ENCODE data around the gene RBPJ.

Gene RBPJ

DNA sequence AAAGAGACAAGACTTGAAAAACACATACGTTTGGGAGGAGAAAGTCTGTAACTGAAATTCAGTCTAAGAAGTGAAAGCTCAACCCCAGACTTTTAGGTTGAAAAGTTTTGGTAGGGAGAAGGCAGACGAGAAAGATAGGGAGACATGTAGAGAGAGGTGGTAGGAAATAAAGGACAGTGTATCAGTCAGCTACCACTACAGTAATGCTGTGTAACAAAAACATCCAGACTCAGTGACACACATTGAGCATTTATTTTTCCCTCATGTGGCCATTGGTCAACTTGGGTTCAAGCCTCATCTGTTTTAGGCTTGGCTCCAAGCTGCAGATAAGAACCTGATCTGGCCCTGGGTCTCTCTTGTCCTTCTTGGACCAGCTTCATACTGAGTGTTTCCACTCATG is 142.6 kb downstream of the RBPJ start:
- no peak for DNase-seq

DNA sequence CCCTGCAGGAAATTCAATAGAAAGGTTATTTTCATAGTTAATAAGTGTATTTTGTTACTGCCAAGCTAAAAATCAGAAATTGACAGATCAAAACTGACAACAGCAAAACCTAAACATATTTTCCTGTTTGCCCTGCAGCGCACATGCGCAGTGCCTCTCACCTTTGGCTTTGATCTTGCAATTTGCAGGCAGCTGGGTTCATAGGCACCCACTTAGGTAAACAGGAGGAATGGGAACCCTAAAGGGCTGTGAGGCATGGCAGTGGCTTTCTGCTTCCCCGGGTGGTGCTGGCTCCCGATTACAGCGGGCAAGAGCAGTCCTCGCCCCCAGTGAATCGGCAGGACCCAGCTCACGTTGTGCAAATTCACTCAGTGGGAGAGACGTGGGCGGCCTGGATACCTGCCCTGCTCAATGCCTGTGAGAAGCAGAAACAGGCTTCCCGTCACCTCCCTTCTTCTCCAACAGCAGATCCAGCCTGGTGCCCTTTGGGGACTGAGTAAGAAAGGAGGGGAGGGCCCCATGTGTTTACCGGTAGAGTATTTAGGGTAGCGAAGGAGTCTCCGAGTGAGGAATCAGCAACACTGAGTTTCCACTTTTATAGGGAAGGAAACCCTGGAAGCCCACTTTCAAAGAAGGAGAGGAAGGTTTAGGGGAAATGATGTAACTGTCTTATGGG is 143.7 kb downstream of the RBPJ start:
- DNase-seq, result no peak

DNA sequence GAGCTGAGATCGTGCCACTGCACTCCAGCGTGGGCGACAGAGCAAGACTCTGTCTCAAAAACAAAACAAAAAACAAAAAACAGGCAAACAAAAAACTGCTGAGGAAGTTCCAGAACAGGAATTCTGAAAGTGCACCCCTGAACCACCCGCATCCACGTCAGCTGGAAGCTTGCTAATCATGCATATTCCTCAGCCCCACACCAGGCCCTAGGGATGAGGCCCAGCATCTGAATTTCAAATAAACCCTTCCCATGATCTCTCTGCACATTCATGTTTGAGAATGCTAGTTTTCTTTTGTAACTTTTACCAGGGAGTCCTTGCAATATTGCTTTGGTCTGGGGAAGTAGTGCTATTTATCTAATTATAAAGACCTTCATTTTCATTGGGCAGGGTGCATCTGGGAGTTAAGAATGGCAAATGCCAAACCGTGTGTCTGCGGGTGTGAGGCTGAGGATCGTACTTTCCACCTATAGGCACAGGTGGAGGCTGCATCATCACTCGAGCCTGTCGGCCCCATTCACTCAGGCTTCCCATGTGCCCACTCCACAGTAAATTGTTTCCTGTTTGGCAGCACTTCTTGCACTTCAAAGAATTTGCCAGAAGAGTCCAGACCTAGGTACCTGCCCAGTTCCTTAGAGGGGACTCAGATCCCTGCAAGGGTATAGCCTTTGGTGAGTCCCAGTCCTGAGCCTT is 145.9 kb downstream of the RBPJ start:
- DNase-seq, result no peak

DNA sequence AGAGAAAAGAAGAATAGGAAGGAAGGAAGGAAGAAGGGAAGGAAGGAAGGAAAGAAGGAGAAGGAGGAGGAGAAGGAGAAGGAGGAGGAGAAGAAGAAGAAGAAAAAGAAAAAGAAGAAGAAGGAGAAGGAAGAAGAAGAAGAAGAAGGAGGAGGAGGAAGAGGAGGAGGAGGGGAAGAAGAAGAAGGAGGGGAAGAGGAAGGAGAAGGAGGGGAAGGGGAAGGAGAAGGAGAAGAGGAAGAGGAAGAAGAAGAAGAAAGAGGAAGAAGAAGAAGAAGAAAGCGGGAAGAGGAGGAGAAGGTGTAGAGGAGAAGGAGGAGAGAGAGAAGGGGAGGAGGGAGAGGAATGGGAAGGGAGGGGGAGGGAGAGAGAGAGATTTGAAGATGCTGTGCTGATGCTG is 146.9 kb downstream of the RBPJ start:
- no peak for DNase-seq

DNA sequence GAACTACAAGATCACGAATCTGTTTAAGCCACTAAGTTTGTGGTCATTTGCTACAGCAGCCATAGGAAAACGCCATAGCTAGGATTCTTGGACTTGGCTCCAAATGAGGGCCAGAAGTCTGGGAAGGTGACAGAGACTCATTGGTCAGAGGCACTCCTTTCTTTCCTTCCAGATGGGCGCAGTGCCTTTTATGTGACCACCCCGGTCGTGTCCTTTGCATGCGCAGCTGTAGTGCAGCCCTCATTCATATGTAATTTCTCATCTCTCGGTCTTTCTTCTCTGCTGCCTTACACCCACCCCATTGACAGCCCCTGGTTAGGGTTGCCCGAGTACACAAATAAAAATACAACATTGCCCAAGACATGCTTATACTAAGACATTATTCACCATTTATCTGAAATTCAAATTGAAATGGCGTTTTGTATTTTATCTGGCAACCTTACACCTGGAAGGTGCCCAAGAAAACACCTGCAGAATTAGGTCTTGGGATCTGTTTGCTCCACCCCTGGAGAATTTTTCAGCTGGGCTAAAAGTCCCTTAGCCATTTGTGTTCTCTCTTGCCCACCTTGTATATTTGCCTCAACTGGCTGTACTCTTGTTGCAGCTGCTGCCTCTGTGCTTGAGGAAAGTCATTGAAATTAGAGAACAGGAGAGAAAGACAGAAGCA is 147.6 kb downstream of the RBPJ start:
- no peak for DNase-seq

DNA sequence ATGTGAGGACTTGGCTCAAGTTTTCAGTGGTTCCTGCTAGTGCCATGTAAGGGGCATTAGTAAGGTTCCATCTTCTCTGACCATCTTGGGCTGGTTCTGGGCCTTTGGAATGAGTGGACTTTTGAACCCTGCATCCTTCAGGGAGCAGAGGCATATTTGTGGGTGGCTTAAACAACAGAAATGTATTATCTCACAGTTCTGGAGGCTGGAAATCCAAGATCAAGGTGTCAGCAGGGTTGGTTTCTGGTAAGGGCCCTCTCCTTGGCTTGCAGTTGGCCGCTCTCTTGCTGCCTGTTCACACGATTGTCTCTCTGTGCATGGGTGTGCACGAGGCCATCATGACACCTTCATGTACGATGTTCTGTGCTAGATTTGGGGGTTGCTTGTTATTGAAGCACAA is 148.2 kb downstream of the RBPJ start:
- no peak for DNase-seq

DNA sequence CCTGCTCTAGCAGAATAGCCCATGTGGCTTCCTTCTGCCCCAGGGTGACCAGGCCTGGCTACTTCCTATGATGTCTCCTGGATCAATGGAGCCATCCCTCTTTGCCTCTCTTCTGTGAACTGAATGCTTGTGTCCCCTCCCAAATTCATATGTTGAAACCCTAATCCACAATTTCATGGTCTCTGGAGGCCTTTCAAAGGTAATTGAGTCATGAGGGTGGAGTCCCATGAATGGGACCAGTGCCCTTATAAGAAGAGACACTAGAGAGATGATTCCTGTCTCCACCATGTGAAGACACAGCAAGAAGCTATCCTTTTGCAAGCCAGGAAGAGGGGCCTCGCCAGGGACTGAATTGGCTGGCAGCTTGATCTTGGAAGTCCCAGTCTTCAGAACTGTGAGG is 151.1 kb downstream of the RBPJ start:
- DNase-seq, result no peak

DNA sequence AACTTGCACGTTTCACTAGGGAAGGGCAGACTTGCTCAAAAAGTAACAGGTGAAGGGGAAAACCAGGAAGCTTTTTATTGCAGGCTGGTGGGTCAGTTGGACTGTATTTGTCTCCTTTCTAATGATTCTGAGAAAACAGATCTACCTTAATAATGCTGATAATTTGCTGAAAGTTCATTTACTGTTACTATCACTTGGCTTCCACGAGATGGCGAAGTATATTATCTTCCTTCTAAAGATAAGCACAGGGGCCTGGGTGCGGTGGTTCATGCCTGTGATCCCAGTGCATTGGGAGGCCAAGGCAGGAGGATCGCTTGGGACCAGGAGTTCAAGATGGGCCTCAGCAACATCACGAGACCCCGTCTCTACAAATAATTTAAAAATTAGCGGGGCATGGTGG is 153.1 kb downstream of the RBPJ start:
- no peak for DNase-seq

DNA sequence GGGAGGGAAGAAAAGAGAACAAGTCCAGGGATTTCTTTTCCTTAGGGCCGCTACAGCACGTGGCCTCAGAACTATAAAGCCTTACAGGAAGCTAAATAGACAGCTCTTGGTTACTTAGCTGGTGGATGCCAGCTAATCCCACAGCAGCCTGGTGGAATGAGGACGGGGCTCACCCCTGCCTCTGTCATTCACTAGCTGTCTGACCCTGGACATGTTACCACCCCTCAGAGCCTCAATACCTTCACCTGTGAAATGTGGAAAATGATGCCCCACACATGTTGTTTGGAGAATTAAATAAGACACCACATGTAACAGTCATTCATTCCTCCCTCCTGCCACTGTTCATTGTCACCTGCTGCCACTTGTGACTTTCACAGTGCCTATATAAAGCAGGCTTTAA is 153.7 kb downstream of the RBPJ start:
- no peak for DNase-seq

DNA sequence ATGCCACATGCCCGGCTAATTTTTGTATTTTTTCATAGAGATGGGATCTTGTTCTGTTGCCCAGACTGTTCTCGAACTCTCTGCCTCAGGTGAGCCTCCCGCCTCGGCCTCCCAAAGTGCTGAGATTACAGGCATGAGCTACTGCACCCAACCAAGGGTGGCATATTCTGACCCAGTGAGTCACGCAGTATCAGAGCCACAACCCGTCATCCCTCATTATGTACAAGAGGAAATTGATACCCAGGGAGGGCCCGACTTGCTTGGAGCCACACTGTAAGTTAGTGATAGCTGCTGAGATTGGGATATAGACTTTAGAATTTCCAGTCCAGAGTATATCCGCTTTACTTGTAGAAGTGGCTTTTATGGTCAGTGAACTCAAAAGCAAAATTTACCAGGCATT is 154.9 kb downstream of the RBPJ start:
- DNase-seq, result no peak

DNA sequence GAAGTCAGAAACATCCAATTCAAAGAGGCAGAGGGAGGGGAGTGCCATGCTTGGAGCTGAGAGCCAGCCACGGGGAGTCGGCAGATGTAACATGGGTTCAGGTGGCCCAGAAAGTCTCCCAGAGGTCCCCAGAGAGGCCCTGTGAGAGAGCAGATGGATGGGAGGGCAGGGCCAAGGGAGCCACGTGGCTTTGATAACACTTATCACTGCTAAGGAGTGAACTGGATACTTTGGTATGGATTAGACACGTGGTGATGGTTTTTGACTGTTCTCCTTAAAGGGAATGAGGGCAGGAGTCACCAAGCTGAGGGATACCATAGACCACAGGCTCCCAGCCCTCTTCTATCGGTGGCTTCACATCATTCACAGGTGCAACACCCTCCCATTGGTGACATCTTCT is 155.7 kb downstream of the RBPJ start:
- no peak for DNase-seq

DNA sequence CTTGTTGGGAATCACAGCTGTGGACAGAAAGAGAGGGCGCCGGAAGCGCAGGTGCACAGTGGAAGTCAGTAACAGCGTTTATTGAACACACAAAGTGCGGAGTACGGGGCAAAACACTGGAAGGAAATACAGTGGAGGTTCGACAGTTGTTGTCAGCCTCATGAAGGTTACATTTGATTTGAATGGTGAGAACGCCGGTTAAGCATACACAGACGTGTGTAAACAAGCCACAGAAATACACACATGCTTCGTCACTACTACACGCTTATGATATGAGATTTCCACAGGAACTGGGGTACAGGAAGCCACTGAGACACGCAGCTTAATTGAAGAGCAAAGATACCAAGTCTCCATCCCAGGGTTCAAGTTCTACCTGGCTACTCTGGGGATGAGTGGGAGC is 157.5 kb downstream of the RBPJ start:
- no peak for DNase-seq

DNA sequence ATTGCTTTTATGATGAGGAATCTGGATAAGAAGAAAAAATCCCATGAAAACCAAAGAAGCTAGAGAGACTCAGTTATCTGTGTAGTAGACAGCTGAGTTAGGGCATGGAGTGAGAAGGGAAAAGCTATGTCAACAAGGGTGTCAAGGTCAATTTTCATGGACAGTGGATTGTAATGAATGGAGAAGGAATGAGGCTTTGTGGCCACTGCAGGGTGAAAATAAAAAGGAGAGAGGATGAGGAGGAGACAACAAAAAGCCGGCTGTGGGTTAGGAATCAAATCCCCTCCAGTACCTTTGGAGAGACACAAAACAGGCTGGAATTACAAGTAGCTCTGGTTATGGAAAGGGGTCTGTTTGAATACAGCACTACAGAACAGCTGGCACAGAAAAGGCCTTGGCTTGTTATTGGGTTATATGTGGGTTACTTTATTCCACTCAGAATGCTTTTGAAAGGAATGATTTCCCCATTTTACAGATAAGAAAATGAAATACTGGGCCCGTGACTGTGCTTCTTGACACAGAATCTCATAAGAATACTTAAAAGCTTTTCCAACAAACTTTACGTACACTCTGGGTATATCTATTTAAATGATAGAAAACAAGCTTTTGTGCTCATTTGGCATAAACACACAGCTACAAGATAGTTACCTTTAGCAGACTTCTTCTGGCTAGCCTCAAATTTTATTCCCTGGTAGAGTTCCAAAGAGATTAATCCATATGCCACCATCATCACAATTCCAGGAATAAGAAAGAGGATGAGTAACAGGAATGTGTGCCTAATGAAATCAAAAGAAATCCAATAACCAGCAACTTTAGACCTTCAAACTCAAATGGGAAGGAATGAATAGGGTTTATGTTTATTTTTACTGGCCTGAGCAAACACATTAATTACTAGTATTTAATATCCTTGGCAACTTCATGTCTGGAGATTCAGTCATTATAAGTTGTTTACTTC is 162.0 kb downstream of the RBPJ start:
- DNase-seq, result no peak

DNA sequence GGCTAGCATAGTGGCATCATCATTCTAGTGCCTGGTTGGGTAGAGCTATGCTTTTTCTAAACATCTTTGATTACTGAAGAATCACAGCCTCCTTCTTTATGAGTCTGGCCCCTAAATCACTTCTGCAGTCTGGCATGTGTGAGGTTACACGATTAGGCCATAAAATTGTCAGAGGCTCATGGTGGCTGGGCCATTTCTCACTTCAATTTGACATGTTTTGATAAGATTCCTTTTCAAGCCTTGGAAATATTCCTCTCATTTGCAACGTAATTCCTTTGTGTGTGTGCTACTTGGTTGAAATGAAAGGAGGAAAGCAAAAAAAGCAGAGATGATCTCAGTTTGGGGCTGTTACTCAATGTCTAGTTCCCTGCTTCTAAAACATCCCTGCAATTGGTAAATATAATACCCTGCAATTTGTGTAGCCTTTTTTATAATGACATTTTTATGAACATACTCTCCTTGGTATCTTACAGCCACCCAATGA is 163.3 kb downstream of the RBPJ start:
- DNase-seq, result no peak

DNA sequence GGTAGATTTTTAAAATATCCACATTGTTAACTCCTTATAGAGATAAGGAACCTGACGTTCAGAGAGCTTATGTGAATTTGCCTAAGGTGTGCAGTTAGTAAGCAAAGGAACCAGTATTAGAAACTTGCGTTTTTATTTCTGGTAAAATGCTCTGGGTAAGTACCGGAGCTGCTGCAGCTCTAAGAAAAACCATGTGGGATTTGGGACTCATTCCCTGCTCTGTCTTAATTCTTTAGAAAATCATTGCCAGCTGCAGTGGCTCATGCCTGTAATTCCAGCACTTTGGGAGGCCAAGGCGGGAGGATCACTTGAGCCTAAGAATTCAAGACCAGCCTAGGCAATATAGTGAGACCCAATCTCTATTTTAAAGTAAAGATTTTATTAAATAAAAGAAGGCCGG is 163.7 kb downstream of the RBPJ start:
- no peak for DNase-seq
